Kidney (tissue), 14 donors: ENCODE measurements around the gene NDUFAF4. TPM values are rescaled to one million over a fixed set of nuclear protein-coding genes. Genes with fewer than 3 reads are reported as not detected.

ENCODE experiments used
- DNase-seq, 5 donors: peaks; one replicate each; pipeline ENCODE4 v3.0.0-alpha.2; 2013 to 2020
- FAIRE-seq: peaks from 2 replicates; lab custom pipeline; 2012; peaks lifted over from hg19 to GRCh38; lab: Jason Lieb, UNC
- H3K27ac ChIP-seq, 2 donors: one replicate each; pipeline ENCODE4 v1.7.0; 2013; ENCODE audit warnings: low read depth in 2 of 2, low read length in 2 of 2, inconsistent platforms in 1 of 2
- H3K27me3 ChIP-seq: one replicate; pipeline ENCODE4 v1.7.1; 2013; ENCODE audit warnings: low read length, inconsistent platforms; ENCODE audit not compliant: control insufficient read depth, insufficient read depth
- H3K36me3 ChIP-seq, 3 donors: one replicate each; pipeline versions ENCODE4 v1.7.0 to v1.7.1; 2013; ENCODE audit warnings: low read length in 3 of 3, control low read depth in 1 of 3, inconsistent platforms in 1 of 3; ENCODE audit not compliant: insufficient read depth in 3 of 3, control insufficient read depth in 2 of 3
- H3K4me1 ChIP-seq, 3 donors: one replicate each; pipeline versions ENCODE4 v1.7.0 to v1.7.1; 2013; ENCODE audit warnings: low read length in 3 of 3, inconsistent platforms in 1 of 3, low read depth in 1 of 3; ENCODE audit not compliant: control insufficient read depth in 2 of 3, insufficient read depth in 2 of 3
- H3K4me3 ChIP-seq, 3 donors: one replicate each; pipeline versions ENCODE4 v1.7.0 to v1.8.1; 2013; ENCODE audit warnings: low read length in 3 of 3, control low read depth in 1 of 3, inconsistent platforms in 1 of 3
- H3K9ac ChIP-seq, 3 donors: one replicate each; pipeline versions ENCODE4 v1.7.0 to v1.7.1; 2013; ENCODE audit warnings: low read length in 3 of 3, control low read depth in 1 of 3, inconsistent platforms in 1 of 3
- H3K9me3 ChIP-seq, 3 donors: one replicate each; pipeline versions ENCODE4 v1.7.0 to v1.7.1; 2013; ENCODE audit warnings: low read length in 3 of 3, control low read depth in 1 of 3, inconsistent platforms in 1 of 3; ENCODE audit not compliant: control insufficient read depth in 2 of 3, insufficient read depth in 1 of 3
- CTCF ChIP-seq: IDR thresholded peaks from 3 replicates; pipeline ENCODE4 v1.5.1; 2012; ENCODE audit warnings: mild to moderate bottlenecking, moderate library complexity, borderline replicate concordance; ENCODE audit not compliant: insufficient read depth; ENCODE audit errors: extremely low read depth
- intact Hi-C: fragments of 100-400 bp; cut with DNase I; formaldehyde crosslinking; loops from one replicate; pipeline ENCODE4 v1.11.1; 2022
- polyA plus RNA-seq: library from polyadenylated mRNA; stranded (reverse); fragments of 350-450 nt; fragmentation: Illumina TruSeq; extraction: RNeasy Lipid Tissue Mini Kit (QIAGEN cat#74804); gene quantifications from one replicate; pipeline ENCODE4 v1.2.3, GENCODE V29; 2014; ENCODE audit warnings: low read depth, low replicate concordance; ENCODE audit not compliant: insufficient read depth
- total RNA-seq: library from RNA; stranded (reverse); fragmentation: NEBNext Ultra II Directional; extraction: Animal tissue kit (Norgen Biotek cat#: 25700); gene quantifications from one replicate; pipeline ENCODE4 v1.2.1, GENCODE V29; 2021
- donor health status: control.
- donor health status: control.
- donor health status: control.
- donor health status: control.
- donor health status: control.
- donor health status: DM: yes; HTN: yes; CAD: no.
- donor health status: Normal renal cell carcinoma (clear cell type).

Gene NDUFAF4
- total and polyA plus RNA-seq, 2 donors from 2014 or later = 22.9 to 81.5 TPM

GRCh38 chr6:96900873-96901272 is 3.2 kb upstream of the NDUFAF4 start:
- Histone ChIP-seq H3K4me3 (no peak overlapping the region), H3K9me3 (no peaks in the 10 kb centered on the region), H3K27ac (no peak overlapping the region), H3K4me1 (peaks cover 2 to 10% (median 5%) of the 10 kb centered on the region in 3 donors), H3K36me3 (peaks cover 0 to 1% (median 0%) of the 10 kb centered on the region in 3 donors), H3K9ac (no peak overlapping the region), H3K27me3 (no peaks in the 10 kb centered on the region)
- no peak for DNase-seq
- no peak for TF ChIP-seq CTCF
- no peak for FAIRE-seq
- intact Hi-C loops = loop anchor here (5.0 kb wide), 1 partner anchor 151 kb away; no protein-coding TSS in a partner anchor

- Histone ChIP-seq H3K36me3 (peaks cover 0 to 8% (median 2%) of the 10 kb centered on the region in 3 donors), H3K9me3 (no peaks in the 10 kb centered on the region), H3K9ac (no peak overlapping the region), H3K4me3 (no peak overlapping the region), H3K27ac (no peak overlapping the region), H3K4me1 (peaks cover 2 to 11% (median 5%) of the 10 kb centered on the region in 3 donors), H3K27me3 (no peaks in the 10 kb centered on the region)
- intact Hi-C loops = no loop called here
- DNase-seq (peak in 2 of 5 donors; percentile 4 to 15), FAIRE-seq (no peak)
- no peak for TF ChIP-seq CTCF
Observed at GRCh38 chr6:96899451-96899998, 1.8 kb upstream of the NDUFAF4 start.

GRCh38 chr6:96899019-96899418 is 1.3 kb upstream of the NDUFAF4 start:
- H3K9ac ChIP-seq = peak overlapping the region in 2 of 3 donors; percentile 26 to 87
- peak in 2 of 5 donors; percentile 66 to 72 for DNase-seq
- no peak overlapping the region for H3K27ac ChIP-seq
- peaks cover 2 to 13% (median 5%) of the 10 kb centered on the region in 3 donors for H3K4me1 ChIP-seq
- peaks cover 0 to 8% (median 5%) of the 10 kb centered on the region in 3 donors for H3K36me3 ChIP-seq
- peak; percentile 42 for FAIRE-seq
- H3K4me3 ChIP-seq = peak overlapping the region in 1 of 3 donors; percentile 94
- H3K27me3 ChIP-seq = no peaks in the 10 kb centered on the region
- no peaks in the 10 kb centered on the region for H3K9me3 ChIP-seq
- intact Hi-C loops = no loop called here
- peak; percentile 64 for TF ChIP-seq CTCF
